GM19372 (cell line): ENCODE measurements around the gene PVALB.

ENCODE experiments used
- ATAC-seq: cut with Tn5 transposase; IDR thresholded peaks from one replicate; pipeline ENCODE4 v1.9.1; 2021; ENCODE audit warnings: mild to moderate bottlenecking, low read depth, moderate library complexity; ENCODE audit not compliant: unreplicated experiment

PVALB gene

GRCh38 chr22:36816636-36817524 is at the start of gene PVALB:
Gene PVALB, minus strand, starts transcription at chr22:36817035. Its CDS starts 30 bp downstream, at chr22:36817005.
- ATAC-seq: no peak

- ATAC-seq: no peak
Measured at GRCh38 chr22:36865346-36865745, 48.5 kb upstream of the PVALB start.

- no peak for ATAC-seq
Measured at GRCh38 chr22:36864454-36865215, 47.8 kb upstream of the PVALB start.

- ATAC-seq: no peak
Measured at GRCh38 chr22:36863979-36864378, 47.1 kb upstream of the PVALB start.

- ATAC-seq: no peak
Measured at GRCh38 chr22:36863281-36863680, 46.4 kb upstream of the PVALB start.

GRCh38 chr22:36862251-36863242 is 45.7 kb upstream of the PVALB start:
- no peak for ATAC-seq

- ATAC-seq: peak; percentile 63
Measured at GRCh38 chr22:36860821-36861659, 44.2 kb upstream of the PVALB start, which contains the start of gene NCF4. Gene NCF4, plus strand, starts transcription at chr22:36861006. Its CDS starts 166 bp downstream, at chr22:36861172.

- no peak for ATAC-seq
Measured at GRCh38 chr22:36860438-36860820, 43.6 kb upstream of the PVALB start.

- ATAC-seq: no peak
Measured at GRCh38 chr22:36860017-36860416, 43.2 kb upstream of the PVALB start.

GRCh38 chr22:36858966-36859365 is 42.1 kb upstream of the PVALB start:
- ATAC-seq: no peak

- no peak for ATAC-seq
Measured at GRCh38 chr22:36858156-36858555, 41.3 kb upstream of the PVALB start.

- ATAC-seq: no peak
Measured at GRCh38 chr22:36856792-36857135, 39.9 kb upstream of the PVALB start.

GRCh38 chr22:36856121-36856791 is 39.4 kb upstream of the PVALB start:
- ATAC-seq: no peak

GRCh38 chr22:36855478-36855877 is 38.6 kb upstream of the PVALB start:
- ATAC-seq: no peak

- ATAC-seq: no peak
Measured at GRCh38 chr22:36853407-36854099, 36.7 kb upstream of the PVALB start.

GRCh38 chr22:36852056-36852973 is 35.5 kb upstream of the PVALB start:
- ATAC-seq: no peak

- ATAC-seq: no peak
Measured at GRCh38 chr22:36850682-36851081, 33.8 kb upstream of the PVALB start.
